ENCODE results near the gene USP54.
A peak's percentile ranks its signal among the peaks of the same experiment; 100 is the strongest.
"Not testable (repeated sequence)": the region's sequence is repeated elsewhere in the genome, so short reads cannot be mapped to it uniquely, and the experiment has no call there.

The USP54 gene

DNA sequence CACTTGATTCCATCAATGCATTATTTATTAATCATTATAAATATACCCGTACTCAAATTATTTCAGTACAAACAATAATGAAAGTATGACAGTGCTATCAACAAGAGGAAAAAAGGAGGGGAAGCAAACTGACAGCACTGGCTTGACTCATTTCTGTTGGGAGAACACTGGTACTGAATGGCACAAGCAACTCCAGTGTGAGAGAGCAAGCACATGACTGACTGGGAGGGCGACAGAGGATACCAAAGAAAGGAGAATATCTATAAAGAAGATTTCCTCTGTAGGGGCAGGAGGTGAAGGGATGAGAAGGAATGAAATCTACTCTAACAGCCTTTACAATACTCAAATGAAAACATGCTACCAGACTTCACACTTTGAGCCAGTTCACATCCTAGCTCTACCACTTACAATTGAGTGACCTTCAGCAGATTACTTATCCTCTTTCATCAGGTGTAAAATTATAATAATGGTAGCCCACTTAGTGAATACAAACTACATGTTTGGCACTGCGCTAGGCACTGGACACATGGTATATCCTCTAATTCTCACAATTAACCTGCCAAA, 1.5 kb downstream of the USP54 start:
- H3K27me3 ChIP-seq (ENCODE audit: control insufficient read depth in 1 of 2, insufficient read depth in 2 of 2, low read length in 2 of 2): no peaks in the 10 kb centered on the region
- H3K36me3 ChIP-seq (ENCODE audit: control insufficient read depth in 1 of 2, insufficient read depth in 2 of 2, low read length in 2 of 2): no peaks in the 10 kb centered on the region
- peak overlapping the region in 1 of 2 donors; percentile 3 for H3K9ac ChIP-seq (ENCODE audit: low read depth in 1 of 2, low read length in 2 of 2)
- no peak overlapping the region for H3K4me3 ChIP-seq (ENCODE audit: low read depth in 1 of 2, low read length in 2 of 2)
- no peak overlapping the region for H3K27ac ChIP-seq (ENCODE audit: low read depth, low read length)
- no peaks in the 10 kb centered on the region for H3K9me3 ChIP-seq (ENCODE audit: control insufficient read depth in 1 of 2, low read length in 2 of 2)
- peaks cover 10 to 58% of the 10 kb centered on the region in 2 donors for H3K4me1 ChIP-seq (ENCODE audit: control insufficient read depth in 1 of 2, insufficient read depth in 2 of 2, low read length in 2 of 2)

DNA sequence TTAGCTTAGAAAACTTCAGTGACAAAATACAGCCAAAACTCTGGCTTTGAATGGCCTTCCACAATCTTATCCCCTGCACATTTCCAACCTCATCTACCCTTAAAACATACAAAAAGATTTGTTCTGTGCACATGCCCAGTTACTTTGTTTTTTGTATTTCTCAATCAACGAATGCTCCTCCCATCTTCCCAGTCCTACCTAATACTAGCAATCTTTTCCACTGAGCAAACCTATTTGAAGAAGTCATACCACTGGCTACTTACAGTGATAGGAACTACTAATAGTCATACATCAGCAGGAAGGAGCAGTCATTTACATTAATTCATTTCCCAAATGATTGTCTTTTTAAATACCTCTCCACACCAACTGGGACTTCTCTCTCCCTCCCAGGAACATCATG, 2.5 kb downstream of the USP54 start:
- no peaks in the 10 kb centered on the region for H3K36me3 ChIP-seq (ENCODE audit: control insufficient read depth in 1 of 2, insufficient read depth in 2 of 2, low read length in 2 of 2)
- peaks cover 10 to 58% of the 10 kb centered on the region in 2 donors for H3K4me1 ChIP-seq (ENCODE audit: control insufficient read depth in 1 of 2, insufficient read depth in 2 of 2, low read length in 2 of 2)
- no peak overlapping the region for H3K9ac ChIP-seq (ENCODE audit: low read depth in 1 of 2, low read length in 2 of 2)
- no peaks in the 10 kb centered on the region for H3K27me3 ChIP-seq (ENCODE audit: control insufficient read depth in 1 of 2, insufficient read depth in 2 of 2, low read length in 2 of 2)
- H3K4me3 ChIP-seq (ENCODE audit: low read depth in 1 of 2, low read length in 2 of 2): no peak overlapping the region
- no peak overlapping the region for H3K27ac ChIP-seq (ENCODE audit: low read depth, low read length)
- H3K9me3 ChIP-seq (ENCODE audit: control insufficient read depth in 1 of 2, low read length in 2 of 2): no peaks in the 10 kb centered on the region

DNA sequence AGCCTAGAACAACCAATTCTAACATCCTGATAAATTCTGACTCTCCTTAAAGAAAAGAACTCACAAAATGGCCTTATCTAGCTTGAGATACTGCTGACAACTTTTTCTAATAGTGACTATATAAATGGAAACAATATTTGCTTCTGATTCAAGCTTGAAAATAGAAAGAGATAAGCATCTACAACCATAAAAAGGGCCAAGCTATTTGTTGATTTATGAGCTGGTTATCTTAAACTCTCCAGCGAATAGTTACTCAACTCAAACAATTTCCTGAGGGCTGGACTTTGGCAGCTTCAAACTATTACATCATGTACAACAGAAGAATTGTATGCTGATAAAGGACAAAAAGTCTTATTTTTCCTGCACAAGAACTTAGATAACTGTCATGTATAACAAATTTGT, 4.6 kb downstream of the USP54 start:
- Histone ChIP-seq H3K27me3 (ENCODE audit: control insufficient read depth in 1 of 2, insufficient read depth in 2 of 2, low read length in 2 of 2) (no peaks in the 10 kb centered on the region), H3K9ac (ENCODE audit: low read depth in 1 of 2, low read length in 2 of 2) (no peak overlapping the region), H3K9me3 (ENCODE audit: control insufficient read depth in 1 of 2, low read length in 2 of 2) (no peaks in the 10 kb centered on the region), H3K27ac (ENCODE audit: low read depth, low read length) (no peak overlapping the region), H3K4me3 (ENCODE audit: low read depth in 1 of 2, low read length in 2 of 2) (peak overlapping the region in 1 of 2 donors; percentile 37), H3K4me1 (ENCODE audit: control insufficient read depth in 1 of 2, insufficient read depth in 2 of 2, low read length in 2 of 2) (peaks cover 10 to 47% of the 10 kb centered on the region in 2 donors), H3K36me3 (ENCODE audit: control insufficient read depth in 1 of 2, insufficient read depth in 2 of 2, low read length in 2 of 2) (no peaks in the 10 kb centered on the region)

DNA sequence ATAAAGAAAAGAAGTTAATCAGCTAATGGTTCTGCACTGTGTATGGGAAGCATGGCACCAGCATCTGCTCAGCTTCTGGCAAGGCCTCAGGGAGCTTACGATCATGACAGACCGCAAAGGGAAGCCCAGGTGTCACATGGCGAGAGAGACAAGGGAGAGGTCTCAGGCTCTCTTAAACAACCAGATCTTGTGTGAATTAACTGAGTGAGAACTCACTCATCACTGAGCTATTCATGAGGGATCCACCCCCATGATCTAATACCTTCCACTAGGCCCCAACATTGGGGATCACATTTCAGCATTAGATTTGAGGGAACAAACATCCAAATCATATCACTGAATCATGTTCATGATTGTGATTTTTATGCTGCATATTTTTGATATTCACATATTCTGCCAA, 5.8 kb downstream of the USP54 start:
- Histone ChIP-seq H3K9me3 (ENCODE audit: control insufficient read depth in 1 of 2, low read length in 2 of 2) (no peaks in the 10 kb centered on the region), H3K4me3 (ENCODE audit: low read depth in 1 of 2, low read length in 2 of 2) (no peak overlapping the region), H3K4me1 (ENCODE audit: control insufficient read depth in 1 of 2, insufficient read depth in 2 of 2, low read length in 2 of 2) (peaks cover 10 to 34% of the 10 kb centered on the region in 2 donors), H3K9ac (ENCODE audit: low read depth in 1 of 2, low read length in 2 of 2) (no peak overlapping the region), H3K27ac (ENCODE audit: low read depth, low read length) (no peak overlapping the region), H3K36me3 (ENCODE audit: control insufficient read depth in 1 of 2, insufficient read depth in 2 of 2, low read length in 2 of 2) (no peaks in the 10 kb centered on the region), H3K27me3 (ENCODE audit: control insufficient read depth in 1 of 2, insufficient read depth in 2 of 2, low read length in 2 of 2) (no peaks in the 10 kb centered on the region)

DNA sequence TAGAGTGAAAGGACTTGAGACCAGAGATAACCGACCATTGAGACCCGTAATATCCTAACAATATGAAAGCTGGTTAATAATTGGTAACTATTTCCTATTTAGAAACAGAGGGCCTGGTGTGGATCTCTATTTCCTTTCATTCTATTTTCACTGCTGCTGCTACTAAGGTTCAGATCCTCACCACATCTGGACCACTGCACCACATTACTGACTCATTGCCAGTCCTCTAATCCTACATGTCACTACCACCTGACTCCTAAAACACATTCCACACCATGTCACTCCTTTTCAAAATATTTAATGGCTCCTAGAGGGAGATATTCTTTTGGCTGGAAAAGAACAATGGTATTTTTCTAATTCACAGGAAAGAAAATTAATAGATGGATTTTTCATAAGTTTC, 6.4 kb downstream of the USP54 start:
- Histone ChIP-seq H3K9ac (ENCODE audit: low read depth in 1 of 2, low read length in 2 of 2) (no peak overlapping the region), H3K4me3 (ENCODE audit: low read depth in 1 of 2, low read length in 2 of 2) (no peak overlapping the region), H3K27ac (ENCODE audit: low read depth, low read length) (no peak overlapping the region), H3K4me1 (ENCODE audit: control insufficient read depth in 1 of 2, insufficient read depth in 2 of 2, low read length in 2 of 2) (peaks cover 5 to 29% of the 10 kb centered on the region in 2 donors), H3K9me3 (ENCODE audit: control insufficient read depth in 1 of 2, low read length in 2 of 2) (no peaks in the 10 kb centered on the region), H3K36me3 (ENCODE audit: control insufficient read depth in 1 of 2, insufficient read depth in 2 of 2, low read length in 2 of 2) (no peaks in the 10 kb centered on the region), H3K27me3 (ENCODE audit: control insufficient read depth in 1 of 2, insufficient read depth in 2 of 2, low read length in 2 of 2) (no peaks in the 10 kb centered on the region)

DNA sequence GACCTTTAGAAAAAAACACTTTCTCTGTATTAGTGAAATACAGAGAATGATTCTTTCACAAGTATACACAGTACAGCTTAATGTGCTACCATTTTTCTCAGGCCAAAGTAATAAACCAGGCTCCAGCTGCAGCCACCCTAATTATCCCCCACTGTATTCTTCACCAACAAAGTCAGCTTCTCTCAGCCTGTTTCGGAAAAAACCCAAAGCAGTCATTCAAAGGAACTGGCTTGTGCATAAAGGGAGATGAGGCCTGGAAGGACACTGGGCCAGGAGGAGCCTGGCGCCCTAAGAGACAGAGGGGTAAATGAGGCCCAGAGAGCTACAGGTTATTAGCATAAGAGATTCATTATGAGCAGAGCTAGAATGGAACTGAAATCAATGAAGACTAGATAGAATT, 9.2 kb downstream of the USP54 start:
- Histone ChIP-seq H3K4me3 (ENCODE audit: low read depth in 1 of 2, low read length in 2 of 2) (no peak overlapping the region), H3K27ac (ENCODE audit: low read depth, low read length) (no peak overlapping the region), H3K36me3 (ENCODE audit: control insufficient read depth in 1 of 2, insufficient read depth in 2 of 2, low read length in 2 of 2) (no peaks in the 10 kb centered on the region), H3K4me1 (ENCODE audit: control insufficient read depth in 1 of 2, insufficient read depth in 2 of 2, low read length in 2 of 2) (peaks cover 5 to 18% of the 10 kb centered on the region in 2 donors), H3K27me3 (ENCODE audit: control insufficient read depth in 1 of 2, insufficient read depth in 2 of 2, low read length in 2 of 2) (no peaks in the 10 kb centered on the region), H3K9ac (ENCODE audit: low read depth in 1 of 2, low read length in 2 of 2) (no peak overlapping the region), H3K9me3 (ENCODE audit: control insufficient read depth in 1 of 2, low read length in 2 of 2) (no peaks in the 10 kb centered on the region)

DNA sequence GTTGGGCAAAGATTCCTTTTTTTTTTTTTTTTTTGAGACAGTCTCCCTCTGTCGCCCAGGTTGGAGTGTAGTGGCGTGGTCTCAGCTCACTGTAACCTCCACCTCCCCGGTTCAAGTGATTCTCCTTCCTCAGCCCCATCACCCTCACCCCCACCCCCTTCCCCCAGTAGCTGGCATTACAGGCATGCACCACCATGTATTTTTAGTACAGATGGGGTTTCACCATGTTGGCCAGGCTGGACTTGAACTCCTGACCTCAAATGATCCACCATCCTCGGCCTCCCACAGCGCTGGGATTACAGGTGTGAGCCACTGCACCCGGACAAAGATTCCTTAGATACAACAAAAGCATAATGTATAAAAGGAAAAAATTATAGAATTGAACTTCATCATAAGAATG, 12.2 kb downstream of the USP54 start:
- not testable (repeated sequence) for H3K9ac ChIP-seq (ENCODE audit: low read depth in 1 of 2, low read length in 2 of 2); H3K9me3 ChIP-seq (ENCODE audit: control insufficient read depth in 1 of 2, low read length in 2 of 2); H3K4me3 ChIP-seq (ENCODE audit: low read depth in 1 of 2, low read length in 2 of 2); H3K36me3 ChIP-seq (ENCODE audit: control insufficient read depth in 1 of 2, insufficient read depth in 2 of 2, low read length in 2 of 2); H3K27me3 ChIP-seq (ENCODE audit: control insufficient read depth in 1 of 2, insufficient read depth in 2 of 2, low read length in 2 of 2); H3K27ac ChIP-seq (ENCODE audit: low read depth, low read length)
- peaks cover 20 to 37% of the 10 kb centered on the region in 2 donors for H3K4me1 ChIP-seq (ENCODE audit: control insufficient read depth in 1 of 2, insufficient read depth in 2 of 2, low read length in 2 of 2)

DNA sequence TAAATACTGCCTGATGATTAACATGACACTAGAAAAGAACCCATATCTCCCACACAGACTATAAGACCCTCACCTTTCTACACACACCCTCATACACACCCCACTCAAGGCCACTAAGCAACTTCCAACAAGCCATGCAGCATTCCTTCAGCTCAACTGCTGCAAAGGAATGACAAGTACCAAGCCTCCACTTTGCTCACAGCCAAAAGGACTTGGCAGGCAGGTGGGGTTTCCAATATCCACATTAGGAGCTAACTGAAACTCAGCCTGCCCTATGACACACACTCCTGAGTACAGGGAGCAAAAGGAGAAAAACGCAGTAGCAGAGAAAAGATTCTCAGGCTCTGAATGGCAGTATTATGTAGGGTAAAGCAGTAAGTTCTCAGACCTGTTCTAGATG, 13.4 kb downstream of the USP54 start:
- Histone ChIP-seq H3K36me3 (ENCODE audit: control insufficient read depth in 1 of 2, insufficient read depth in 2 of 2, low read length in 2 of 2) (no peaks in the 10 kb centered on the region), H3K4me1 (ENCODE audit: control insufficient read depth in 1 of 2, insufficient read depth in 2 of 2, low read length in 2 of 2) (peaks cover 20 to 39% of the 10 kb centered on the region in 2 donors), H3K27me3 (ENCODE audit: control insufficient read depth in 1 of 2, insufficient read depth in 2 of 2, low read length in 2 of 2) (no peaks in the 10 kb centered on the region), H3K9ac (ENCODE audit: low read depth in 1 of 2, low read length in 2 of 2) (no peak overlapping the region), H3K27ac (ENCODE audit: low read depth, low read length) (peak overlapping the region; percentile 63), H3K4me3 (ENCODE audit: low read depth in 1 of 2, low read length in 2 of 2) (no peak overlapping the region), H3K9me3 (ENCODE audit: control insufficient read depth in 1 of 2, low read length in 2 of 2) (no peaks in the 10 kb centered on the region)

DNA sequence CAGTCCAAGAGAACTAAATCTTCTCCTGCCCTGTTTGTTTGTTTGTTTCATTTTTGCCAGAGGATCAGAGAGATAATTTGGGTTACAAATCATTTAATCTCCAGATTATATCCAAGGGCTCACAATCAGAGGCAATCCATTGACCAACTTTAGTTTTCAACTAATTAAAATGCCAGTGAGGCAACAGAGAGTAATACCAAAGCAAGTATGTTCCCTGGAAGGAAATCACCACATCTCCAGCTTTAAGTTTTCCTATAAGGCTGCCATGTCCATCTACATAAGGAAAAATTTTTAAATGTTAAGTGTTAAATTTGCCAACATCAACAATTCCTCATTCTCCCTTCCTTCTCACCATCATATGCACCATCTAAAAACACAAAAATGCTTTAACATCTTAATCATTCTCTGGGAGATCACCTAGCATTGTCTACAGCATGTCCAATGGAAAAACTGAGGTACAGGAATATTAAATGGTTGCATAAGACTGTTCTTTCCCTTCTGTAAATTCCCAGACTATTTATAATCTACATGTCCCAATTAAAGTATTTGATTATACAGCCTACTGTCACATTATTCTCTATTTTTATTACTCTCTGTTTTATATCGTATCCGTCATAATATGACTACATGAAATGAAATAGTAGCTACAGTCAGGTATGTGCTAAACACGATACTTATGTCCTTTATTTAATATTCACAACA, 14.1 kb downstream of the USP54 start:
- peak overlapping the region in 1 of 2 donors; percentile 22 for H3K4me3 ChIP-seq (ENCODE audit: low read depth in 1 of 2, low read length in 2 of 2)
- peaks cover 20 to 39% of the 10 kb centered on the region in 2 donors for H3K4me1 ChIP-seq (ENCODE audit: control insufficient read depth in 1 of 2, insufficient read depth in 2 of 2, low read length in 2 of 2)
- no peaks in the 10 kb centered on the region for H3K9me3 ChIP-seq (ENCODE audit: control insufficient read depth in 1 of 2, low read length in 2 of 2)
- H3K9ac ChIP-seq (ENCODE audit: low read depth in 1 of 2, low read length in 2 of 2): peak overlapping the region in 1 of 2 donors; percentile 25
- no peaks in the 10 kb centered on the region for H3K36me3 ChIP-seq (ENCODE audit: control insufficient read depth in 1 of 2, insufficient read depth in 2 of 2, low read length in 2 of 2)
- H3K27me3 ChIP-seq (ENCODE audit: control insufficient read depth in 1 of 2, insufficient read depth in 2 of 2, low read length in 2 of 2): no peaks in the 10 kb centered on the region
- peak overlapping the region; percentile 45 for H3K27ac ChIP-seq (ENCODE audit: low read depth, low read length)

DNA sequence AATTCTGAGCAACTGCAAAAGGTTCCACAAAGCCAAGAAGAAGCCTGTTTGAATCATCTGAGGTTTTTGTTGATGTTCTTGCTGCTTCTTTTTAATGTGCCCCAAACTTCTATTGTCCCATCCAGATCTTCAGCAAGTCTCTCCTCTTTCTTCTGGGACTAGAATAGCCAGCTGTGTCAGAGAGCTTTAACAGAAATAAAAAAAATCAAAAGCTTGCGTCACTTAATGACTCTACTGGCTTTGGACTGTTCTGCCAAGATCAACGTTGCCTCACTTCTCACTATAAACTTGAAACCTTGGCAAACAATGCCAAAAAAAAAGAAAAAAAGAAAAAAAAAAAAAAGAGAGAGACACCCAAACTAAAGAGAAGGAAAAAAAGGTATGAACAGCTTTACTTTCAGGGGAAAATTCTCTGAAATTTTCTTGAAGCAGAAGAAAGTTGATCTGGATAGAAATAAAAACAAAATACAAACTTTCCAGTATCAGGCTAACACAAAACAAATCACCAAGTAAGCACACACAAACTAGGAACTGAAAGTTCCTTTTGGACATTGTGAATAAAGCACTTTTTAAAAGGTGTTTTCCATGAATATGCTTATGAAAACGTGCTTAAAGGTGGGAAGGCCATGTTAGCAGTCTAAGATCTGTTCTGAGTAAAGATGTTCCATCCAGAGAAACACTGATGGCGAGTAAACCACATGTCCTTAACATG, 14.8 kb downstream of the USP54 start:
- H3K4me3 ChIP-seq (ENCODE audit: low read depth in 1 of 2, low read length in 2 of 2): peak overlapping the region in 1 of 2 donors; percentile 22
- H3K27ac ChIP-seq (ENCODE audit: low read depth, low read length): peak overlapping the region; percentile 32
- no peaks in the 10 kb centered on the region for H3K27me3 ChIP-seq (ENCODE audit: control insufficient read depth in 1 of 2, insufficient read depth in 2 of 2, low read length in 2 of 2)
- H3K36me3 ChIP-seq (ENCODE audit: control insufficient read depth in 1 of 2, insufficient read depth in 2 of 2, low read length in 2 of 2): no peaks in the 10 kb centered on the region
- no peaks in the 10 kb centered on the region for H3K9me3 ChIP-seq (ENCODE audit: control insufficient read depth in 1 of 2, low read length in 2 of 2)
- H3K4me1 ChIP-seq (ENCODE audit: control insufficient read depth in 1 of 2, insufficient read depth in 2 of 2, low read length in 2 of 2): peaks cover 20 to 39% of the 10 kb centered on the region in 2 donors
- peak overlapping the region in 1 of 2 donors; percentile 25 for H3K9ac ChIP-seq (ENCODE audit: low read depth in 1 of 2, low read length in 2 of 2)

All from duodenal mucosa (tissue), 2 donors.